Endothelial cell of umbilical vein (primary cell): ENCODE data around the gene CLSTN1. TPM values are rescaled to one million over a fixed set of nuclear protein-coding genes. Genes with fewer than 3 reads are reported as not detected.

ENCODE experiments used
- BruUV-seq: library from RNA; stranded (reverse); fragments of 400-500 nt; replicated peaks from 2 replicates; lab custom pipeline; 2021; lab: Mats Ljungman, UMichigan
- CTCF ChIA-PET: fragments of 300-600, 350-600 bp; sonication (Branson Sonifier 250); formaldehyde crosslinking; loops from one replicate; lab custom pipeline; 2021; ENCODE audit warnings: antibody characterized with exemption, inconsistent platforms; lab: Charles Lee
- POLR2A ChIA-PET: fragments of 300-600, 350-600 bp; sonication (Branson Sonifier 250); formaldehyde crosslinking; loops from one replicate; lab custom pipeline; 2021; ENCODE audit warnings: antibody characterized with exemption, inconsistent platforms; lab: Charles Lee
- DNase-seq: peaks from one replicate; pipeline ENCODE4 v3.0.0-alpha.2; 2011; ENCODE audit warnings: low read depth, low spot score
- FAIRE-seq: peaks from 2 replicates; lab custom pipeline; 2011; peaks lifted over from hg19 to GRCh38; lab: Jason Lieb, UNC
- H2AFZ ChIP-seq: 2 replicates; pipeline ENCODE4 v1.6.0; 2012; ENCODE audit warnings: low read depth, low read length, control low read depth, inconsistent platforms
- H3K27ac ChIP-seq: 2 replicates; pipeline ENCODE4 v1.5.1; 2011; ENCODE audit warnings: low read depth, mild to moderate bottlenecking, control low read depth, low read length, moderate library complexity; ENCODE audit not compliant: insufficient read depth
- H3K27me3 ChIP-seq, 2 experiments: 2 replicates each; pipeline versions ENCODE4 v1.6.0 to v1.6.1; 2011; ENCODE audit warnings: low read length in 2 of 2, mixed read lengths in 1 of 2; ENCODE audit not compliant: control insufficient read depth in 2 of 2, insufficient read depth in 2 of 2
- H3K36me3 ChIP-seq, 2 experiments: 2 replicates in 1 of 2; 3 replicates in 1 of 2; pipeline ENCODE4 v1.5.1; 2011; ENCODE audit warnings: low read length in 2 of 2, mild to moderate bottlenecking in 1 of 2, moderate library complexity in 1 of 2; ENCODE audit not compliant: control insufficient read depth in 2 of 2, insufficient read depth in 2 of 2; ENCODE audit errors: extremely low read depth in 1 of 2
- H3K4me1 ChIP-seq: 3 replicates; pipeline ENCODE4 v1.5.1; 2011; ENCODE audit warnings: mild to moderate bottlenecking, low read length; ENCODE audit not compliant: control insufficient read depth, insufficient read depth; ENCODE audit errors: extremely low read depth
- H3K4me2 ChIP-seq: 2 replicates; pipeline ENCODE4 v1.6.1; 2011; ENCODE audit warnings: low read length, control low read depth, mixed read lengths; ENCODE audit not compliant: insufficient read depth
- H3K4me3 ChIP-seq, 3 experiments: fragments of 200-600 bp in 1 of 3; sonication (generic), shearing (Covaris generic) in 1 of 3; replicated peaks in 1 of 3; 2 replicates each; pipeline ENCODE4 v1.5.1; 2011 to 2016; ENCODE audit warnings: control low read depth in 3 of 3, low read length in 3 of 3, mild to moderate bottlenecking in 2 of 3, inconsistent platforms in 1 of 3, low read depth in 1 of 3, moderate library complexity in 1 of 3; ENCODE audit not compliant: insufficient read depth in 1 of 3
- H3K79me2 ChIP-seq: 2 replicates; pipeline ENCODE4 v1.6.0; 2012; ENCODE audit warnings: low read length, inconsistent platforms; ENCODE audit not compliant: control insufficient read depth, insufficient read depth
- H3K9ac ChIP-seq: replicated peaks from 2 replicates; pipeline ENCODE3; 2011; ENCODE audit warnings: low read length, control low read depth; ENCODE audit not compliant: insufficient read depth; ENCODE audit errors: extremely low read depth
- H3K9me1 ChIP-seq: replicated peaks from 3 replicates; pipeline ENCODE4 v1.6.0; 2011; ENCODE audit warnings: mild to moderate bottlenecking, low read length; ENCODE audit not compliant: control insufficient read depth, insufficient read depth; ENCODE audit errors: extremely low read depth
- H3K9me3 ChIP-seq: replicated peaks from 2 replicates; pipeline ENCODE4 v1.5.1; 2012; ENCODE audit warnings: low read length, inconsistent platforms; ENCODE audit not compliant: control insufficient read depth, insufficient read depth
- H4K20me1 ChIP-seq: replicated peaks from 2 replicates; pipeline ENCODE3; 2011; ENCODE audit warnings: mild to moderate bottlenecking, low read length; ENCODE audit not compliant: control insufficient read depth, insufficient read depth; ENCODE audit errors: extremely low read depth
- CTCF ChIP-seq, 2 donors: IDR thresholded peaks; 1 replicate in 1 of 2; 2 replicates in 1 of 2; pipeline ENCODE4 v1.5.1; 2011; ENCODE audit warnings: low read length in 2 of 2, mild to moderate bottlenecking in 2 of 2, moderate library complexity in 2 of 2, control low read depth in 1 of 2, inconsistent platforms in 1 of 2, low read depth in 1 of 2; ENCODE audit not compliant: insufficient read depth in 1 of 2; ENCODE audit errors: extremely low read depth in 1 of 2
- EZH2 ChIP-seq: IDR thresholded peaks from 2 replicates; pipeline ENCODE4 v1.6.1; 2012; ENCODE audit warnings: borderline replicate concordance, low read depth, mild to moderate bottlenecking, moderate library complexity, low read length, inconsistent platforms; ENCODE audit not compliant: severe bottlenecking
- FOS ChIP-seq: IDR thresholded peaks from 2 replicates; pipeline ENCODE4 v1.6.1; 2011; ENCODE audit warnings: mild to moderate bottlenecking, low read length, moderate library complexity, borderline replicate concordance; ENCODE audit not compliant: insufficient read depth
- GATA2 ChIP-seq: IDR thresholded peaks from 2 replicates; pipeline ENCODE4 v1.7.0; 2011; ENCODE audit warnings: low read depth, mild to moderate bottlenecking, moderate library complexity, mixed read lengths, low read length; ENCODE audit not compliant: insufficient read length, insufficient read depth
- JUN ChIP-seq: IDR thresholded peaks from 2 replicates; pipeline ENCODE4 v1.6.1; 2011; ENCODE audit warnings: borderline replicate concordance, low read depth; ENCODE audit not compliant: insufficient read length, insufficient read depth
- MAX ChIP-seq: IDR thresholded peaks from 2 replicates; pipeline ENCODE4 v1.6.1; 2011; ENCODE audit not compliant: insufficient read depth, insufficient read length
- MYC ChIP-seq: IDR thresholded peaks from one replicate; pipeline ENCODE4 v1.6.1; 2011; ENCODE audit warnings: mild to moderate bottlenecking, low read depth, low read length
- POLR2A ChIP-seq: IDR thresholded peaks from 2 replicates; pipeline ENCODE4 v1.6.1; 2012; ENCODE audit warnings: low read depth, mild to moderate bottlenecking, control low read depth, low read length
- POLR2AphosphoS5 ChIP-seq: IDR thresholded peaks from 2 replicates; pipeline ENCODE4 v1.6.1; 2012; ENCODE audit warnings: low read depth, mild to moderate bottlenecking, control low read depth, low read length, moderate library complexity; ENCODE audit not compliant: insufficient read depth
- dilution Hi-C: fragments of 300-500 bp; cut with MboI; formaldehyde crosslinking; loops from one replicate; pipeline ENCODE4 v1.15.0; 2019; ENCODE audit warnings: low sequenced_read_pairs; ENCODE audit not compliant: extremely low pct_ligation_motif_present
- intact Hi-C: fragments of 100-400 bp; cut with micrococcal nuclease; formaldehyde crosslinking; loops from one replicate; pipeline ENCODE4 v1.10.0; 2022
- polyA plus RNA-seq, 4 experiments: library from polyadenylated mRNA; depleted of rRNA in 3 of 4; stranded (reverse) in 3 of 4; unstranded in 1 of 4; fragments of >200 nt; gene quantifications; 2 replicates each; pipeline versions ENCODE4 v1.2.1 to v1.2.3, GENCODE V29; 2011 to 2012; ENCODE audit warnings: missing spikeins in 1 of 4
- total RNA-seq: library from RNA; stranded (reverse); gene quantifications from 2 replicates; pipeline ENCODE4 v1.2.3, GENCODE V29; 2021

The CLSTN1 gene
- total and polyA plus RNA-seq, 2 donors (not counting 3 experiments of a cell fraction or from before 2014, with no cell fraction given), result 49.1 to 130 TPM

DNA sequence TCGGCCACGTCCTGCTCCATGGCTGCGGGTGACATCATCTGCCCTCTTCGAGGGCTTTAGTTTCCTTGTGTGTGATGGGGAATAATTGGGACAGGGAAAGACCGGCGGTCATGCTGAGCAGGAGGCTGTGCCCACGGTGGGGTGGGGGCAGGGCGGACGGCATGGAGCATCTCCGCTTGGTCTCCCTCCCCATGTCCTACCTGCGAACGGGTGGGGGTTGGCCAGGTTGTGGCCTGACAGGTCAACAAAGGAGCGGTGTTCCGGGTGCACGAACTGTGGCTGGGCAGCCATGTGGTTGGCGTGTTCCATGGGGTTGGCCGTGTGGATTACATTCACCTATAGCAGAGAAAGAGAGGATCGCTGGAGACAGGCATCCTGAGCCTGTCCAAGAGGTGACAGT is 92.2 kb downstream of the CLSTN1 start:
- no peak overlapping the region for H3K4me3 ChIP-seq
- no peaks in the 10 kb centered on the region for H3K27me3 ChIP-seq
- TF ChIP-seq MAX (no peak), JUN (no peak), FOS (no peak), POLR2A (no peak), POLR2AphosphoS5 (no peak), GATA2 (no peak), MYC (no peak), CTCF (IDR thresholded peaks at IDR 0.05; ENCODE audit: extremely low read depth in 1 of 2, insufficient read depth in 1 of 2, low read depth in 1 of 2, low read length in 2 of 2) (no peak), EZH2 (no peak)
- ChIA-PET CTCF (no interaction called here), POLR2A (no interaction called here)
- H3K4me1 ChIP-seq, result no peaks in the 10 kb centered on the region
- no TSS peak for BruUV-seq
- no peak overlapping the region for H3K27ac ChIP-seq
- no peak overlapping the region for H2AFZ ChIP-seq
- DNase-seq, result no peak
- no peaks in the 10 kb centered on the region for H3K9me3 ChIP-seq
- no peaks in the 10 kb centered on the region for H3K9me1 ChIP-seq
- intact Hi-C loops (no loop called here), dilution Hi-C loops (no loop called here)
- no peak for FAIRE-seq
- H3K36me3 ChIP-seq, result peaks cover 9 to 50% of the 10 kb centered on the region in 2 experiments
- no peak overlapping the region for H3K4me2 ChIP-seq
- H3K9ac ChIP-seq, result no peak overlapping the region
- no peaks in the 10 kb centered on the region for H4K20me1 ChIP-seq
- no peaks in the 10 kb centered on the region for H3K79me2 ChIP-seq
